COLO668 (cell line): ENCODE measurements around the gene ZNF599.
"Not testable (repeated sequence)": the region's sequence is repeated elsewhere in the genome, so short reads cannot be mapped to it uniquely, and the experiment has no call there.

Source experiments
- DNase-seq: peaks from one replicate; lab custom pipeline; 2025; ENCODE audit not compliant: unreplicated experiment; lab: John Stamatoyannopoulos, UW

The ZNF599 gene

DNA sequence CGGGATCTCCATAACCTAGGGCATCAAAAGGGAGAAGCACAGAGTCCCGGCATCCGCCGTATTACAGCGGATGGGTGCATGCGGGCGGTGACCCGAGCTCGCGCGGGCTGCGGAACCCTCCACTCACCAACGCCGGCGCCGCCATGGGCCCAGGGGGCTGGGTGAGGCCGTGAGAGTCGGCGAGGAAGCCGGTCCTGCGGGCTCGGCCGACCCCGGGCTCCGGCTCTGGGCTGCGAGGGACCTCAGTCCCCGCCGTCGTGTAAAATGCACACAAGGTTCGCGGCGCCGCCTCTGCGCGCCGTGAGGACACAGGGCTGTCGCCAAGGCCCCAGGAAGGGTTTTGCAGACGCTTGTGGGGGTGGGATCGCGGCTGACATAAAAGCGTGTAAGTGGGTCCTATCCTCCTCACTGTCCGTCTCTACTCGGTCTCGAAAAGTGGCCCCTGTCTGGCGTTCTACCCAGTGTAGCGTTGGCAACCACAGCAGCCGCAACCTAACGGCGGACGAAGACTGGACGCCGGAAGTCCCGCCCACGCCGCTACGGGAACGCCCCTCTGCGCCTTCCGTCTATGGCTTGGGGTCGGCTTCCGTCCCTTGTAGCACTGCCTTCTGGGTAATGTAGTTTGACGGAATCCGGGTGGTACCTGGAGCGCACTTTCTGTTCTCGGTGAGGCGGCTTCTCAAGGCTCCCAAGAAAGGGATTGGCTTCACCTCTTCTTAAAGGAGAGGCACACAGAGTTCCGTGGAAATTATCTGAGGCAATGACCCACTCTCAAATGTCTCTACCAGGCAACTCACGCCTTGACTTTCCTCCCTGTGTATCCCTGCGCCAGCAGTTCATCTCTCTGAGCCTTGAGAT is at the start of gene ZNF599:
Gene ZNF599 (minus strand): TSS at position 519 of the 858 bp plus-strand sequence. CDS start 374 bp downstream, at position 145.
- DNase-seq = peak; percentile 92

DNA sequence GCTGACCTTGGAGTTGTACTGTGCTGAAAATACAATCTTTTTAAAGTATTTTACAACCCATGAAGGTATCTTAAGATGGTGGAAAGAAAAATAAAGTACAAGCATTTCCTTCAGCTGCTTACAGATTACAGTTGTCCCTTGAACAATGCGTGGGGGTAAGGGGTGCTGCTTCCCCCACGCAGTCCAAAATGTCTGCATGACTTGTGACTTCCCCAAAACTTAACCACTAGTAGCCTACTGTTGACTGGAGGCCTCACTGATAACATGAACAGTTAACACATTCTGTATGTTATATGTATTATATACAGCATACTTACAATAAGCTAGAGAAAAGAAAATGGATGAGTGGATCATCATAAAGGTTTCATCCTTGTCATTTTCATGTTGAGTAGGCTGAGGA is 45.3 kb upstream of the ZNF599 start:
- DNase-seq = no peak

DNA sequence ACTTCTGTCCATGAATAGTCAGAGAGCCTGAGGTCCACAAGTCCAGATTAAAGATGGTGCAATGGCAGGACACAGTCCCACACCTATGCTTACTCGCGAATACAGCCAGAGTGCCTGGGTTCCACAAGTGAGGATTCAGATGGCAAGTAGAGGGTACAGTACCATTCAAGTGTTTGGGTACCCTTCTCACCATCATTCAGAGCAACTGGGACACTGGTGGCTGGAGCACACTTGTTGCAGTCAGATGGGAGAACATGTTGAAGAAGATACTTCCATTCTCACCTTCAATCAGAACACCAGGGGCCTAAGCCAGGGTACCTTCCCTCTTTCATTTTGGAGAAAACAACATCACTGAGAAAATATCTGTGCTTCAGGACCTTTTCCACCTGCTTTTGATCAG is 43.7 kb upstream of the ZNF599 start:
- DNase-seq = no peak

DNA sequence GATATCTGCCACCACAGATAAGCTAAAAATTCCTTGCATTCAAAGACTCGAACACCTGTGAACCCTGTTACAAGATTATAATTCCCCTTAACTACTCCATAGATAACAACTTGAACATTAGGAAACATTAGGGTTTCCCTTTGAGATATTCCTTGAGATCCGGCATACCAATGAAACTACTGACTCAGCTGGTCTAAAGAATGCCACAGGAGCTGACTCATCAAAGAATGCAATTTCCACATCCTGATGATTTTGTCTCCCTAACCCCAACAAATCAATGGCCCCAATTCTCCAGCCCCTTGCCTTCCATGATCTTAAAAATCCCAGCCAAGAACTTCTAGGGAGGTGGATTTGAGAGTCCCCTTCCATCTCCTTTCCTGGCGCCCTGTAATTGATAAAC is 35.6 kb upstream of the ZNF599 start:
- no peak for DNase-seq

DNA sequence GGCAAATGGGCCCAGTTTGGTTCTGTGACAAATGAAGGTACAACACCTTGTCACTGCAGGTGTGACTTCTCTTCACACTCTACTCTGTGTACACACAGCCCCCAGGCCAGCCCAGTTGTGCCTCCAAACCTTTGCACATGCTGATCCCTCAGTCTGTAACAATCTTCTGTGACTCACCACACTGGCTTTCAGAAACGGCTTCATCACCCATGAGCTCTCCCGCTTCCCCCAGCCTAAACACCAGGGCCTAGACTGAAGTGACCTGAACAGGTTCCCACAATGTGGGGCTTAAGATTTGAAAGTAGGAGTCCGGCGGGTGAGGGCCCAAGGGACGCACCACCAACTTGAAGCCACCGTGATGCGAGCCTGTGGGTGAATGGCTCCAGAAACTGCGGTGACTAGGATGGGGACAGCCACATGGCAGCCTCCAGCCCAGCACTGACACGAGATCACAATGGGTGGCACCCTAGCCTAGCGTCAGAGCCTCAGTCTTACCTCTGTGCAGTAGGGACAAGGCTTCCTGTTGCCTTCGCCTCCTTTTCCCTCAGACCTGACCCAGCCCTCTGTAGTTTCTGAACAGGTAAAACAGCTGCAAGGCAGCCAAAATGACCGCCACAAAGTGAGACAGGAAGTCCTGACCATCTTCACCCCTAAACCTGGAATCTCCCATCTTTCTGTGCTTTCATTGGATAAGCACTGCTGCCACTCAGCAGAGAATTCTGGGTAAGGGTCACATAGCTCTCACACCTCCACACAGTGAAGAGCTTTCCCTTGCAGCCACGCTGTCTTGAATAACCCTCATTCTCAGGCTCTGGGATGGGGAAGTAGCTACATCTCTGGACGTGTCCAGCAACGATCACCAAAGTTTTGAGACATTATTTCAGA is 34.2 kb upstream of the ZNF599 start:
- DNase-seq = no peak

DNA sequence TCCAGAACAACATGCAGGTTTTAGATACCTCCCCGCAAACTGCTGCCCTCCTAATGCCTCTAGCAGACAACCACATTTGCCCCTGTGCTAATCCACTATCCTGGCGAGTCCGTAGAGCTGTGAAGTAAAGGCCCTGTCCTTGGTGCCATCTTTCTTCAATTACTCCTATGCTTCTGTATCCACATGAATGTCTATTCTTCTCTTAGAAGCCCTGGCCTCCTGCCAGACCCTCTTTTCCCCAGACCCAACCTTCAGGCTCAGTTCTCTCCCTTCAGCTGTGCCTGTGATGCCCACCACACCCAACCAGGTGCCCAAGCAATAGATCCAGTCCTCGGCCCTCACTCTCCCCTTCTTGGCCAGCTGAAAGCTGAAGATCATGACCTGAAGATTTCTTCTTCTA is 31.1 kb upstream of the ZNF599 start:
- DNase-seq = no peak

DNA sequence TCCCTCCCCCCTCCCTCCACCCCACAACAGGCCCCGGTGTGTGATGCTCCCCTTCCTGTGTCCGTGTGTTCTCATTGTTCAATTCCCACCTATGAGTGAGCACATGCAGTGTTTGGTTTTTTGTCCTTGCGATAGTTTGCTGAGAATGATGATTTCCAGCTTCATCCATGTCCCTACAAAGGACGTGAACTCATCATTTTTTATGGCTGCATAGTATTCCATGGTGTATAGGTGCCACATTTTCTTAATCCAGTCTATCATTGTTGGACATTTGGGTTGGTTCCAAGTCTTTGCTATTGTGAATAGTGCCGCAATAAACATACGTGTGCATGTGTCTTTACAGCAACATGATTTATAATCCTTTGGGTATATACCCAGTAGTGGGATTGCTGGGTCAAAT is 23.9 kb upstream of the ZNF599 start:
- DNase-seq = not testable (repeated sequence)

GRCh38 chr19:34794066-34794960 is 21.3 kb upstream of the ZNF599 start:
- no peak for DNase-seq

DNA sequence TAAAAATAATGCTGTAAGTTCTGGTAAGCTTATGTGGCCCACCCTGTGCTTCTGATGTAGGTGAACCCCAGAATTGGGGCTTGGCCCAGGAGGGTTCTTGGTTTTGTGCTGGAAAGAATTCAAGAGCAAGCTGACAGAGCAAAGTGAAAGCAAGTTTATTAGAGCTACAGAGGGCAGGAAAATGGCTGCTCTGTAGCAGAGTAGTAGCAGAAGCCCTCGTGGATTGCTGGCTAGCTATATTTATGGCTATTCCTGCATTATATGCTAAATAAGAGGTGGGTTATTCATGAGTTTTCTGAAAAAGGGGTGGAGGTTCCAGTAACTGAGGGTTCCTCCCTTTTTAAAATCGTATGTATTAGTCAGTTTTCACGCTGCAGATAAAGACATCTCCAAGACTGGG is 20.6 kb upstream of the ZNF599 start:
- no peak for DNase-seq

- no peak for DNase-seq
Observed at GRCh38 chr19:34788074-34788473, 15.1 kb upstream of the ZNF599 start.

DNA sequence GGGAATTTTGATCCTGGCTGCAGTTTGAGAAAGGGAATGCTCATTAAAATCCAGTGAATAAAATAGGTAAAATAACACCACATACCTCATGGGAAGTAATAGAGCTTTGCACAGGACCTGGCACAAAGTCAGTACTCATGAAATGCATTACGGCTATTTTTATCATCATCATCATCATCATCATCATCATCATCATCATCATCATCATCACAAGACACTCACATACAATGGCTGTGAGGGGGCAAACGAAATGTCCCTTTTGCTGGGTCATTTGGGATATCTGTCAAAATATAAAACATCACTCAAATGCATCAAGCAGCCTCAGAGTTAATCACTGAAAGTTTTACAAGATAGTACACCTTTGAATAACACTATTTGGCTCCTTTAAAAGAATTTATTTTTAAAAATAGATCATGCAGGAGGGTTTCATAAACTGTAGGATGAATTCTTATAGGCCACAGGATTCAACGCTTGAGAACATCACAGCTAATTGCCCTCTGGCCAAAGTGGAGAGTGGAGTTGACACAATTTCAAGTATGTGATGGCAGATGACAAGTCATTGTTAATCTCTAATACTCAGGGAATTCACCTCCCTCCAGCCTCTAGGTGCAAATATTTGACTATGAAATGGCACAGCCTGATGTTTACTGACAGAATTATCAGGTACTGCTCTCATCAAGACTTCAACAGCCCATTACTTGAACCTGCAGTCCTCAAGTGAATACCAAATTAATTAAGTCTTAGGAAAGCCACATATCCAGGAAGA is 14.2 kb upstream of the ZNF599 start:
- DNase-seq = no peak

DNA sequence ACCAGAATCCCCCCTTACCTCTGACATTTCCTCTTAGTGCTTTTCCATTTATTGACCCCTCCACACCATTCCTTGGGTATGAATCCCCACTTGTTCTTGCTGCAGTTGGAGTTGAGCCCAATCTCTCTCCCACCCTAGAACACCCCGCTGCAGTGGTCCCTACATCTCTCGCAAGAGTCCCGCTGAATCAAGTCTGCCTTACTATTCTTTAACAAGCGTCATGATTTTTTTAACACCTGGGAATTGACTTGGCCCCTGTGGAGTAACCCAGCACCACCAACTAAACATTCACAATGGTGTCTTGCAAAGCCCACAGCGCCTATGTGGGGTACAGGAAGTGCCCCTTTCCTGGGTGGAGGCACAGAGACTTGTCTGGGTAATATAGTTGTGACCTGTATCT is 13.2 kb upstream of the ZNF599 start:
- no peak for DNase-seq

DNA sequence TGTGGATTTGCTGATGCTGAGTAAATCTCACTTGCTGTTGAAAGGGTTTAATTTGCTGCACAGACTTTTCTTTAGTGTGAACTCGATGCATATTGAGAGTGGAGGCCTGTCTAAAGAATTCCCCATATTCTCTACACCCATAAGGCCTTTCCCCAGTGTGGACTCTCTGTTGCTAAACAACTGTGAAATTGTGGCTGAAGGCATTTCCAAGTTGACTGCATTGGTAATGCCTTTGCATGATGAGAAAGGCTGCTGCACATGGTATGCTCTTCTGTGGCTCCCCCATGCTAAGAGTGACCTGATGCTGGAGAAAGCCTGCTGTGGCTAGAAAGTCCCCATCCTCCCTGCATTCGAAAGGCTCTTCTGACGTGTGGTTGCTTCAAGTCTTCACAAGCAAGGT is 6.6 kb upstream of the ZNF599 start:
- DNase-seq = no peak

DNA sequence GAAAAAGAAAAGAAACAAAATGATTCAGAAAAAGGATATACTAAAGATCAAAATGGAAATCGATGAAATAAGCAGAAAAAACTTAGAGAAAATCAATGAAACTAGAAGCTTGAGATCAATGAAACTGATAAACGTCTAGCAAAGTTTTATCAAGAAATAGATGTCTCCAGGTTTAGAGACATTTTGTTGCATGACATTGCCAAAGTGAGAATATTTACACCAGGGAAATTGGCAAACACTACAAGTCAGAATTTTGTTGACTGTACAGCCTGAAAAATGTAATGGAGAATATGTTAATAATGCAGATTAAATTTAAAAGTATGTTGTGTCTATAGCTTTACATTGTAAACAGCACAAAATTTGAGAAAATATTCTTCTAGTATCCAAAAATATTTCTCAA is 5.3 kb upstream of the ZNF599 start:
- DNase-seq = no peak

DNA sequence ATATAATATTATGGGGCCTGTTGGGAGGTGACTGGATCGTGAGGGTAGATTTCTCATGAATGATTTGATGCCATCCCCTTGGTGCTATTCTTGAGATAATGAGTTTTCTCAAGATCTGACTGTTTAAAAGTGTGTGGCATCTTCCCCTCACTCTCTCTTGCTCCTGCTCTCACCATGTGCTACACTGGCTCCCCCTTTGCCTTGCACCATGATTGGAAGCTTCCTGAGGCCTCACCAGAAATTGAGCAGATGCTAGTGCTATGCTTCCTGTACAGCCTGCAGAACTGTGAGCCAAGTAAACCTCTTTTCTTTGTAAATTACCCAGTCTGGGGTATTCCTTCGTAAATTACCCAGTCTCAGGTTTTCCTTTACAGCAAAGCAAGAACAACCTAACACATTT is 1.8 kb upstream of the ZNF599 start:
- DNase-seq = no peak

- no peak for DNase-seq
Observed at GRCh38 chr19:34773555-34773864, 495 bp upstream of the ZNF599 start.

DNA sequence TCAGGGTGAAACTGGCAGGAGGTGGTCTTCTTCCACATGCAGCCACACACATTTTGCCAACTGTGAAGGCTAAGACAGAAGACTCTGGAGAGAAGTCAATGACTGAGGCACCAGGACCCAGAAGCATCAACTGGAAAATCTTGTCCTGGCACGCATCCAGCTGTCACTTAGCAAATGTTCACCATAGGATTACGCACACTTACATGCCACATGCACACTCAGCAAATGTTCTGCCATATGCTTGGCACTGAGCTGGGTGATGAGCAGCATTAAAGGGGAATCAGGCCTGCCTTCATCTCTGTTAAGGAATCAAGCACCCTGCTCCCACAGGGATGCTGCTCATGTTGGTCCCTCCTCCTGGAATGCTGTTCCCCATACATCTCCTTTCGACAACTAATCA is 5.1 kb downstream of the ZNF599 start:
- no peak for DNase-seq

GRCh38 chr19:34766386-34766785 is 6.6 kb downstream of the ZNF599 start:
- DNase-seq = no peak

DNA sequence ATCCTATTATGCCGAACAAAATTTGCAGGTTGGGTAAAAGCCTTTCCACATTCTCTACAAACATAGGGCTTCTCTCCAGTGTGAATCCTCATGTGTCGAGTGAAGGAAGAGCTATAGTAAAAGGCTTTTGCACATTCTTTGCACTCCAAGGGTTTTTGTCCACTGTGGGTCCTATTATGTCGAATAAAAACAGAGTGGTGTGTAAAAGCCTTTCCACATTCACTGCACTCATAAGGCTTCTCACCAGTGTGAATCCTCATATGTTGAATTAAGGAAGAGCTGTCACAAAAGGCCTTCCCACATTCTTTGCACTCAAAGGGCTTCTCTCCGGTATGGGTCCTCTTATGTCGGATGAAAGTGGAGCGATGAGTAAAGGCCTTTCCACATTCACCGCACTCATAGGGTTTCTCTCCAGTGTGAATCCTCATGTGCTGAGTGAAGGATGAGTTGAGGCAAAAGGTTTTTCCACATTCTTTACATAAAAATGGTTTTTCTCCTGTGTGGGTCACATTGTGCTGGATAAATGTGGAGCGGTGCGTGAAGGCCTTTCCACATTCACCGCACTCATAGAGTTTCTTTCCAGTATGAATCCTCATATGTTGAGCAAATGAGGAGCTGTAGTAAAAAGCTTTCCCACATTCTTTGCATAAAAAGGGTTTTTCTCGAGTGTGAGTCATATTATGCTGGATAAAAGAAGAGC is 13.6 kb downstream of the ZNF599 start:
- DNase-seq = no peak

DNA sequence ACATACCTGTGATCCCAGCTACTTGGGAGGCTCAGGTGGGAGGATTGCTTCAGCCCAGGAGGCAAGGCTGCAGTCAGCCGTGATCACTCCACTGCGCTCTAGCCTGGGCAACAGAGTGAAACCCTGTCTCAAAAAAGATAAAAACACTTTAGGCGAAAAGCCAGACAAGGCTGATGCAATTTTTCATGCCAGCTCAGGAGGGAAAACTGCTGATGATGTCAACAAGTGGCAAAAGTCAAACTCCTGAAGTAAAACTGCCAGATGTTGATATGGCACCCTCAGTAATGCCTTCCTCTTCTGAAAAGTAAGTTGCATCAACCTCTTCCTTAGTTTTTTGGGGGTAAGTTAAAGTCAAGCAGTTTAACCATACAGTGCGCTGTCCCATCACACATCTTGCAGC is 15.6 kb downstream of the ZNF599 start:
- DNase-seq = no peak
